Uterus (tissue), 2 donors: Measurements from ENCODE around the gene HOXB2.

Experiments used
- POLR2A ChIP-seq, 2 donors: fragments of 450-650 bp; IDR thresholded peaks; one replicate each; pipeline ENCODE4 v1.6.1; 2016; ENCODE audit warnings: antibody characterized with exemption in 2 of 2, mild to moderate bottlenecking in 1 of 2, moderate library complexity in 1 of 2
- TF ChIP-seq, protein P1 (sequence below), 4 experiments: fragments of 200-600 bp in 2 of 4; fragments of 450-650 bp in 2 of 4; sonication (generic) in 2 of 4; IDR thresholded peaks; one replicate each; pipeline ENCODE4 v1.5.1; 2016 to 2019; ENCODE audit warnings: antibody characterized with exemption in 4 of 4, mild to moderate bottlenecking in 2 of 4, moderate library complexity in 1 of 4

DNA sequence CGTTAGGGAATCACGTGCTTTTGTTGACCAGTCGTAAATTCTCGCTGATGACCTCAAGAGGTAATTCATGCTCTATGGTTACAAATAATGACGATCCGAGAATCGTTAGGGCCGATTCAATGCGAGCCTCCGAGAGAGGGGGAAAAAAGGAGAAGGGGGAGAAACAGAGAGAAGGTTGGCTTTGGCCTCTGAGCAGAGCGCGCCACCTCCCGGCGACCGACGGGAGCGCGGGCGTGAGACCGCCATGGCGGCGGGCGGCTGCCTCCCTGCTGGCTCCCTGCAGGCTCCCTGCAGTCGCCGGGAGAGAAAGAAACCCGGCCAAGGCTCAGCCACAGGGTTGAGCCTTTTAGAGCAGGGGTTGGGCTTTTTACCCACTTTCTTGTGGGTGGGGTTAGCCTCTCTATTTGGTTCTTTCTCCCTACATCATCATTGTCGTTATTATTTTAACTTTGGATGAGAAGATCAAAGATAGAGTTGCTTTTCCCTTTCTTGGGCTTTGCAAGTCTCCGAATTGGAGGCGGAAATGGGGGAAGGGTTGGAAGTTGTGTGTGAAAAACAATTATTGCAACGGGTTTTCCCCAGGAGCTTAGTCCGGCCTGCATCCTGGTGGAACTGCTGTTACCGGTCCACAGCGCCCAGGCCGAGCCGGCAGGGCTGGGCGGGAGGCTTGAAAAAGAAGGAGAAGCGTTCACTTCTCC lies 49.1 kb upstream of the HOXB2 start:
- TF ChIP-seq, protein P1, sequence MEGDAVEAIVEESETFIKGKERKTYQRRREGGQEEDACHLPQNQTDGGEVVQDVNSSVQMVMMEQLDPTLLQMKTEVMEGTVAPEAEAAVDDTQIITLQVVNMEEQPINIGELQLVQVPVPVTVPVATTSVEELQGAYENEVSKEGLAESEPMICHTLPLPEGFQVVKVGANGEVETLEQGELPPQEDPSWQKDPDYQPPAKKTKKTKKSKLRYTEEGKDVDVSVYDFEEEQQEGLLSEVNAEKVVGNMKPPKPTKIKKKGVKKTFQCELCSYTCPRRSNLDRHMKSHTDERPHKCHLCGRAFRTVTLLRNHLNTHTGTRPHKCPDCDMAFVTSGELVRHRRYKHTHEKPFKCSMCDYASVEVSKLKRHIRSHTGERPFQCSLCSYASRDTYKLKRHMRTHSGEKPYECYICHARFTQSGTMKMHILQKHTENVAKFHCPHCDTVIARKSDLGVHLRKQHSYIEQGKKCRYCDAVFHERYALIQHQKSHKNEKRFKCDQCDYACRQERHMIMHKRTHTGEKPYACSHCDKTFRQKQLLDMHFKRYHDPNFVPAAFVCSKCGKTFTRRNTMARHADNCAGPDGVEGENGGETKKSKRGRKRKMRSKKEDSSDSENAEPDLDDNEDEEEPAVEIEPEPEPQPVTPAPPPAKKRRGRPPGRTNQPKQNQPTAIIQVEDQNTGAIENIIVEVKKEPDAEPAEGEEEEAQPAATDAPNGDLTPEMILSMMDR (IDR thresholded peaks at IDR 0.05) = peak; percentile 83 to 94 (median 92)
- TF ChIP-seq POLR2A (IDR thresholded peaks at IDR 0.05) = no peak
